Vagina (tissue), 2 donors: ENCODE results near the gene H1-8.
"Not testable (repeated sequence)": the region's sequence is repeated elsewhere in the genome, so short reads cannot be mapped to it uniquely, and the experiment has no call there.

Experiments
- CTCF ChIP-seq, 3 experiments: fragments of 450-650 bp in 2 of 3; fragments of 200-600 bp in 1 of 3; sonication (generic) in 1 of 3; IDR thresholded peaks; one replicate each; pipeline ENCODE4 v1.5.1; 2017 to 2019; ENCODE audit warnings: antibody characterized with exemption in 3 of 3, mild to moderate bottlenecking in 2 of 3, moderate library complexity in 2 of 3
- POLR2A ChIP-seq, 2 donors: fragments of 450-650 bp; IDR thresholded peaks; one replicate each; pipeline ENCODE4 v1.6.1; 2017; ENCODE audit warnings: antibody characterized with exemption in 2 of 2, mild to moderate bottlenecking in 2 of 2, moderate library complexity in 2 of 2
- POLR2AphosphoS5 ChIP-seq, 2 donors: sonication (generic); formaldehyde crosslinking; IDR thresholded peaks; one replicate each; pipeline ENCODE4 v1.9.0; 2017; ENCODE audit warnings: antibody characterized with exemption in 2 of 2, mild to moderate bottlenecking in 2 of 2, low read depth in 1 of 2; ENCODE audit not compliant: insufficient read depth in 1 of 2

GRCh38 chr3:129495006-129495639 is 47.9 kb upstream of the H1-8 start:
- TF ChIP-seq POLR2AphosphoS5 (IDR thresholded peaks at IDR 0.05; ENCODE audit: insufficient read depth in 1 of 2, low read depth in 1 of 2); POLR2A (IDR thresholded peaks at IDR 0.05); CTCF (IDR thresholded peaks at IDR 0.05): not testable (repeated sequence)
